K562 (cell line): ENCODE results near the gene OTOP3. TPM values are rescaled to one million over a fixed set of nuclear protein-coding genes. Genes with fewer than 3 reads are reported as not detected.

Source experiments
- BHLHE40 ChIP-seq: IDR thresholded peaks from 2 replicates; pipeline ENCODE4 v1.6.1; 2011; ENCODE audit warnings: low read length, improper control_type of control experiment
- CTBP1 ChIP-seq: fragments of 450-650 bp; IDR thresholded peaks from 2 replicates; pipeline ENCODE4 v1.6.1; 2016; ENCODE audit warnings: borderline replicate concordance
- ESRRA ChIP-seq: fragments of 450-650 bp; IDR thresholded peaks from 2 replicates; pipeline ENCODE4 v1.6.1; 2014; ENCODE audit warnings: low read depth, mild to moderate bottlenecking, moderate library complexity, borderline replicate concordance
- FOSL1 ChIP-seq: fragments of 200-800 bp; sonication (Bioruptor generic); conservative IDR thresholded peaks from 2 replicates; pipeline ENCODE4 v1.6.1; 2016; ENCODE audit warnings: missing genetic modification characterization, missing compliant biosample characterization
- HES1 ChIP-seq: fragments of 450-650 bp; IDR thresholded peaks from 2 replicates; pipeline ENCODE4 v1.6.1; 2016; ENCODE audit warnings: low read depth, mild to moderate bottlenecking, moderate library complexity
- IRF2 ChIP-seq: sonication (generic); formaldehyde crosslinking; IDR thresholded peaks from 2 replicates; pipeline ENCODE4 v1.8.1; 2022; ENCODE audit warnings: mild to moderate bottlenecking, missing genetic modification reagents
- JUND ChIP-seq, 2 experiments: IDR thresholded peaks; 2 replicates in 1 of 2; 3 replicates in 1 of 2; pipeline ENCODE4 v1.6.1; 2011; ENCODE audit warnings: borderline replicate concordance in 2 of 2, low read depth in 2 of 2, low read length in 2 of 2, improper control_type of control experiment in 1 of 2, missing biosample characterization in 1 of 2, missing genetic modification characterization in 1 of 2, missing genetic modification reagents in 1 of 2
- MTA1 ChIP-seq: fragments of 450-650 bp; IDR thresholded peaks from 2 replicates; pipeline ENCODE4 v1.6.1; 2017; ENCODE audit warnings: borderline replicate concordance
- MTA3 ChIP-seq: fragments of 450-650 bp; formaldehyde crosslinking; IDR thresholded peaks from 2 replicates; pipeline ENCODE4 v1.6.1; 2017; ENCODE audit warnings: mild to moderate bottlenecking, borderline replicate concordance
- PRDM10 ChIP-seq: fragments of 450-650 bp; IDR thresholded peaks from 2 replicates; pipeline ENCODE4 v1.6.1; 2018; ENCODE audit not compliant: partially characterized antibody
- RNF2 ChIP-seq: sonication (generic); IDR thresholded peaks from 2 replicates; pipeline ENCODE4 v1.6.1; 2016
- RUNX1 ChIP-seq: sonication (generic); IDR thresholded peaks from 2 replicates; pipeline ENCODE4 v1.6.1; 2016; ENCODE audit warnings: antibody characterized with exemption, low read depth
- ZC3H11A ChIP-seq: IDR thresholded peaks from 2 replicates; pipeline ENCODE4 v1.6.1; 2012; ENCODE audit warnings: low read depth, low read length, improper control_type of control experiment
- ZFP36 ChIP-seq: fragments of 150-350 bp; IDR thresholded peaks from 2 replicates; pipeline ENCODE4 v1.6.1; 2018; ENCODE audit warnings: low read length, low read depth; ENCODE audit not compliant: partially characterized antibody
- ZNF174 ChIP-seq: fragments of 250-450 bp; sonication (Bioruptor Pico); IDR thresholded peaks from 2 replicates; pipeline ENCODE4 v1.4.0; 2020; ENCODE audit warnings: mild to moderate bottlenecking
- ZNF408 ChIP-seq: fragments of 250-450 bp; sonication (Bioruptor Pico); IDR thresholded peaks from 2 replicates; pipeline ENCODE4 v1.4.0; 2020; ENCODE audit warnings: low read depth, mild to moderate bottlenecking, moderate library complexity
- ZNF778 ChIP-seq: fragments of 450-650 bp; formaldehyde crosslinking; IDR thresholded peaks from 2 replicates; pipeline ENCODE4 v1.4.0; 2020; ENCODE audit warnings: mild to moderate bottlenecking, moderate library complexity
- polyA plus RNA-seq, 8 experiments: library from polyadenylated mRNA; depleted of rRNA in 4 of 8; stranded (reverse) in 5 of 8; unstranded in 3 of 8; fragments of >200 nt; fragmentation: Nextera tagmentation in 2 of 8; fragmentation: Illumina TruSeq in 1 of 8; extraction: Ambion mirVana in 2 of 8; extraction: Trizol in 1 of 8; gene quantifications; 2 replicates each; pipeline versions ENCODE4 v1.2.1 to v1.2.3, GENCODE V29; 2011 to 2014; ENCODE audit warnings: inconsistent platforms in 1 of 8, missing spikeins in 1 of 8
- total RNA-seq, 7 experiments: library from RNA; depleted of rRNA in 6 of 7; stranded (reverse); fragments of >200 nt in 6 of 7; fragmentation: Illumina TruSeq in 2 of 7; extraction: Trizol in 2 of 7; gene quantifications; 2 replicates each; pipeline versions ENCODE4 v1.2.1 to v1.2.3, GENCODE V29; 2011 to 2021; ENCODE audit warnings: low replicate concordance in 1 of 7
- TF ChIP-seq, protein P1 (sequence below): fragments of 250-450 bp; sonication (Bioruptor Pico); IDR thresholded peaks from 2 replicates; pipeline ENCODE4 v1.4.0; 2020; ENCODE audit warnings: borderline replicate concordance
- TF ChIP-seq, protein P2 (sequence below), 3 experiments: IDR thresholded peaks in 2 of 3; conservative IDR thresholded peaks in 1 of 3; 2 replicates each; pipeline ENCODE4 v1.5.1; 2011 to 2012; ENCODE audit warnings: low read length in 3 of 3, mild to moderate bottlenecking in 3 of 3, control low read depth in 2 of 3, improper control_type of control experiment in 1 of 3, inconsistent platforms in 1 of 3, low read depth in 1 of 3, mixed read lengths in 1 of 3, moderate library complexity in 1 of 3; ENCODE audit not compliant: insufficient read depth in 2 of 3

Gene OTOP3
- total and polyA plus RNA-seq, 9 of the 15 experiments (the other 6 are each of a cell fraction or from before 2014, with no cell fraction given) = not detected

- TF ChIP-seq, protein P1, sequence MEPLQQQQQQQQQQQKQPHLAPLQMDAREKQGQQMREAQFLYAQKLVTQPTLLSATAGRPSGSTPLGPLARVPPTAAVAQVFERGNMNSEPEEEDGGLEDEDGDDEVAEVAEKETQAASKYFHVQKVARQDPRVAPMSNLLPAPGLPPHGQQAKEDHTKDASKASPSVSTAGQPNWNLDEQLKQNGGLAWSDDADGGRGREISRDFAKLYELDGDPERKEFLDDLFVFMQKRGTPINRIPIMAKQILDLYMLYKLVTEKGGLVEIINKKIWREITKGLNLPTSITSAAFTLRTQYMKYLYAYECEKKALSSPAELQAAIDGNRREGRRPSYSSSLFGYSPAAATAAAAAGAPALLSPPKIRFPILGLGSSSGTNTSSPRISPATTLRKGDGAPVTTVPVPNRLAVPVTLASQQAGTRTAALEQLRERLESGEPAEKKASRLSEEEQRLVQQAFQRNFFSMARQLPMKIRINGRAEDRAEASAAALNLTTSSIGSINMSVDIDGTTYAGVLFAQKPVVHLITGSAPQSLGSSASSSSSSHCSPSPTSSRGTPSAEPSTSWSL = no peak
- no peak for TF ChIP-seq ESRRA
- TF ChIP-seq, protein P2, sequence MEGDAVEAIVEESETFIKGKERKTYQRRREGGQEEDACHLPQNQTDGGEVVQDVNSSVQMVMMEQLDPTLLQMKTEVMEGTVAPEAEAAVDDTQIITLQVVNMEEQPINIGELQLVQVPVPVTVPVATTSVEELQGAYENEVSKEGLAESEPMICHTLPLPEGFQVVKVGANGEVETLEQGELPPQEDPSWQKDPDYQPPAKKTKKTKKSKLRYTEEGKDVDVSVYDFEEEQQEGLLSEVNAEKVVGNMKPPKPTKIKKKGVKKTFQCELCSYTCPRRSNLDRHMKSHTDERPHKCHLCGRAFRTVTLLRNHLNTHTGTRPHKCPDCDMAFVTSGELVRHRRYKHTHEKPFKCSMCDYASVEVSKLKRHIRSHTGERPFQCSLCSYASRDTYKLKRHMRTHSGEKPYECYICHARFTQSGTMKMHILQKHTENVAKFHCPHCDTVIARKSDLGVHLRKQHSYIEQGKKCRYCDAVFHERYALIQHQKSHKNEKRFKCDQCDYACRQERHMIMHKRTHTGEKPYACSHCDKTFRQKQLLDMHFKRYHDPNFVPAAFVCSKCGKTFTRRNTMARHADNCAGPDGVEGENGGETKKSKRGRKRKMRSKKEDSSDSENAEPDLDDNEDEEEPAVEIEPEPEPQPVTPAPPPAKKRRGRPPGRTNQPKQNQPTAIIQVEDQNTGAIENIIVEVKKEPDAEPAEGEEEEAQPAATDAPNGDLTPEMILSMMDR (IDR thresholded peaks at IDR 0.05 in 2 of 3, conservative IDR thresholded peaks at IDR 0.05 in 1 of 3; ENCODE audit: insufficient read depth in 2 of 3, low read depth in 1 of 3, low read length in 3 of 3) = no peak
- no peak for TF ChIP-seq ZNF408 (CRISPR knock-in tag)
- TF ChIP-seq ZNF174 (CRISPR knock-in tag) = no peak
- TF ChIP-seq FOSL1 (tag) = no peak
- peak; percentile 62; the same call in 1 of the 2 replicates for TF ChIP-seq HES1
- no peak for TF ChIP-seq RUNX1
- TF ChIP-seq BHLHE40 = peak; percentile 76
- TF ChIP-seq MTA1 = no peak
- no peak for TF ChIP-seq JUND (IDR thresholded peaks at IDR 0.05; ENCODE audit: borderline replicate concordance, low read depth, low read length)
- no peak for TF ChIP-seq JUND (tag; IDR thresholded peaks at IDR 0.05; ENCODE audit: borderline replicate concordance, low read depth, low read length)
- TF ChIP-seq ZNF778 (CRISPR knock-in tag) = no peak
- no peak for TF ChIP-seq RNF2
- TF ChIP-seq CTBP1 = no peak
- no peak for TF ChIP-seq MTA3
- no peak for TF ChIP-seq ZC3H11A
- no peak for TF ChIP-seq ZFP36
- TF ChIP-seq PRDM10 = no peak
- no peak for TF ChIP-seq IRF2 (CRISPR knock-in tag)
These were observed 34.2 kb upstream of the OTOP3 start (continued) for GRCh38 chr17:74901353-74902135.
